ENCODE measurements around the gene ATP1B1.

DNA sequence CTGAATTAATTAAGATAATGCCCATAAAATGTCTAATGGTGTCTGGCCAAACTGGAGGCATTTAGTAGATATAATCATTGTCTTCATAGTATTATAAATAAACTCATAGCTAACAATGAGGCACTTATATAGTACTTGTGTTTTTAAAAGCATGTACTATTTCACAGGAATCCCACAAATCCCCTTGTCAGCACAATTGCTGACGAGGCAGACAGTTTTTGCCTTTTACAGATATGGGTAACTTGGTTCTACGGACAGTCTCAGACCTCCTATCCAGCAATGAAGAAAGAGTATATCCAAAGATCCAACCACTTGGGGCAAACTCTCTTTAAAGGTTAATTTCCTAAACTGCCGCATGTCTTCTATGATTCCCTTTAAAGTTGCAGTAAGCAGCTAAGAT lies 73.7 kb downstream of the ATP1B1 start:
- TF ChIP-seq, protein P1, sequence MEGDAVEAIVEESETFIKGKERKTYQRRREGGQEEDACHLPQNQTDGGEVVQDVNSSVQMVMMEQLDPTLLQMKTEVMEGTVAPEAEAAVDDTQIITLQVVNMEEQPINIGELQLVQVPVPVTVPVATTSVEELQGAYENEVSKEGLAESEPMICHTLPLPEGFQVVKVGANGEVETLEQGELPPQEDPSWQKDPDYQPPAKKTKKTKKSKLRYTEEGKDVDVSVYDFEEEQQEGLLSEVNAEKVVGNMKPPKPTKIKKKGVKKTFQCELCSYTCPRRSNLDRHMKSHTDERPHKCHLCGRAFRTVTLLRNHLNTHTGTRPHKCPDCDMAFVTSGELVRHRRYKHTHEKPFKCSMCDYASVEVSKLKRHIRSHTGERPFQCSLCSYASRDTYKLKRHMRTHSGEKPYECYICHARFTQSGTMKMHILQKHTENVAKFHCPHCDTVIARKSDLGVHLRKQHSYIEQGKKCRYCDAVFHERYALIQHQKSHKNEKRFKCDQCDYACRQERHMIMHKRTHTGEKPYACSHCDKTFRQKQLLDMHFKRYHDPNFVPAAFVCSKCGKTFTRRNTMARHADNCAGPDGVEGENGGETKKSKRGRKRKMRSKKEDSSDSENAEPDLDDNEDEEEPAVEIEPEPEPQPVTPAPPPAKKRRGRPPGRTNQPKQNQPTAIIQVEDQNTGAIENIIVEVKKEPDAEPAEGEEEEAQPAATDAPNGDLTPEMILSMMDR (IDR thresholded peaks at IDR 0.05), result no peak
- no peak for TF ChIP-seq POLR2A (IDR thresholded peaks at IDR 0.05)
